Naive thymus-derived CD4-positive, alpha-beta T cell (primary cell): ENCODE data around the gene ONECUT2. TPM values are rescaled to one million over a fixed set of nuclear protein-coding genes. Genes with fewer than 3 reads are reported as not detected.

Experiments
- ATAC-seq: fragments of 150-1000 bp; cut with Tn5 transposase; 2 replicates; pipeline ENCODE4 v1.10.0; 2021; ENCODE audit warnings: mild to moderate bottlenecking, moderate library complexity
- CTCF ChIA-PET: fragments of 350-600 bp; sonication (Branson Sonifier 250); formaldehyde crosslinking; loops from one replicate; lab custom pipeline; 2021; ENCODE audit warnings: antibody characterized with exemption; lab: Charles Lee
- POLR2A ChIA-PET: fragments of 350-600 bp; sonication (Branson Sonifier 250); formaldehyde crosslinking; loops from one replicate; lab custom pipeline; 2021; ENCODE audit warnings: antibody characterized with exemption, inconsistent platforms; lab: Charles Lee
- DNase-seq, 9 donors: peaks; one replicate each; pipeline versions ENCODE4 v3.0.0 to v3.0.0-alpha.2; 2020 to 2022; ENCODE audit warnings: mixed read lengths in 1 of 9
- H3K27ac ChIP-seq: one replicate; pipeline ENCODE4 v1.7.0; 2013; ENCODE audit warnings: mild to moderate bottlenecking, low read depth, low read length, moderate library complexity
- H3K27me3 ChIP-seq, 2 donors: one replicate each; pipeline ENCODE4 v1.7.0; 2013; ENCODE audit warnings: low read length in 2 of 2, mild to moderate bottlenecking in 2 of 2, moderate library complexity in 2 of 2; ENCODE audit not compliant: control insufficient read depth in 2 of 2, insufficient read depth in 2 of 2
- H3K36me3 ChIP-seq, 3 experiments: 1 replicate in 2 of 3; 2 replicates in 1 of 3; pipeline ENCODE4 v1.7.0; 2013; ENCODE audit warnings: low read length in 3 of 3, mild to moderate bottlenecking in 3 of 3, moderate library complexity in 1 of 3; ENCODE audit not compliant: insufficient read depth in 3 of 3, control insufficient read depth in 2 of 3
- H3K4me1 ChIP-seq, 2 donors: one replicate each; pipeline ENCODE4 v1.7.0; 2013; ENCODE audit warnings: low read length in 2 of 2, mild to moderate bottlenecking in 2 of 2, moderate library complexity in 1 of 2; ENCODE audit not compliant: control insufficient read depth in 2 of 2, insufficient read depth in 2 of 2
- H3K4me3 ChIP-seq: 2 replicates; pipeline ENCODE4 v1.7.0; 2013; ENCODE audit warnings: mild to moderate bottlenecking, low read length
- H3K9me3 ChIP-seq, 3 experiments: 1 replicate in 2 of 3; 2 replicates in 1 of 3; pipeline ENCODE4 v1.7.0; 2013; ENCODE audit warnings: low read length in 3 of 3; ENCODE audit not compliant: control insufficient read depth in 2 of 3
- H3K27ac Mint-ChIP-seq, 9 donors: one replicate each; pipeline ENCODE4 v1.8.0; 2020 to 2022; ENCODE audit warnings: mixed read lengths in 9 of 9, mild to moderate bottlenecking in 8 of 9, moderate library complexity in 5 of 9, inconsistent platforms in 2 of 9
- H3K27me3 Mint-ChIP-seq, 5 donors: one replicate each; pipeline ENCODE4 v1.8.0; 2021 to 2022; ENCODE audit warnings: mixed read lengths in 5 of 5, mild to moderate bottlenecking in 1 of 5
- H3K36me3 Mint-ChIP-seq, 5 donors: one replicate each; pipeline ENCODE4 v1.8.0; 2020 to 2022; ENCODE audit warnings: mixed read lengths in 5 of 5, mild to moderate bottlenecking in 3 of 5, inconsistent platforms in 1 of 5
- H3K4me1 Mint-ChIP-seq, 7 donors: one replicate each; pipeline ENCODE4 v1.8.0; 2020 to 2022; ENCODE audit warnings: mixed read lengths in 7 of 7, mild to moderate bottlenecking in 3 of 7, inconsistent platforms in 1 of 7
- H3K4me3 Mint-ChIP-seq, 10 donors: one replicate each; pipeline ENCODE4 v1.8.0; 2020 to 2022; ENCODE audit warnings: mild to moderate bottlenecking in 10 of 10, mixed read lengths in 10 of 10, moderate library complexity in 6 of 10, inconsistent platforms in 2 of 10
- H3K9me3 Mint-ChIP-seq, 11 donors: one replicate each; pipeline ENCODE4 v1.8.0; 2020 to 2022; ENCODE audit warnings: mixed read lengths in 11 of 11, mild to moderate bottlenecking in 4 of 11, inconsistent platforms in 1 of 11, moderate library complexity in 1 of 11
- intact Hi-C, 2 donors: fragments of 100-400 bp; cut with micrococcal nuclease; formaldehyde crosslinking; loops; one replicate each; pipeline ENCODE4 v1.15.1; 2023
- polyA plus RNA-seq, 2 donors: library from polyadenylated mRNA; unstranded; fragments of 300-500 nt; fragmentation: Illumina TruSeq; gene quantifications; one replicate each; pipeline ENCODE4 v1.2.3, GENCODE V29; 2021
- total RNA-seq, 6 experiments: library from RNA in 5 of 6; stranded (reverse) in 5 of 6; gene quantifications; 1 replicate in 5 of 6; 2 replicates in 1 of 6; pipeline ENCODE4 v1.2.3 and lab custom pipeline; 2021 to 2026

ONECUT2 gene
- total and polyA plus RNA-seq, 7 experiments from 2014 or later = not detected

GRCh38 chr18:57438743-57439608 is 3.8 kb downstream of the ONECUT2 start:
- Mint-ChIP-seq H3K9me3 (peaks cover 0 to 16% (median 4%) of the 10 kb centered on the region in 11 donors), H3K36me3 (peaks cover 0 to 5% (median 0%) of the 10 kb centered on the region in 5 donors), H3K27ac (peak overlapping the region in 2 of 9 donors; percentile 50 to 61), H3K4me1 (peaks cover 22 to 63% (median 50%) of the 10 kb centered on the region in 7 donors), H3K27me3 (peaks cover 74 to 87% (median 78%) of the 10 kb centered on the region in 5 donors), H3K4me3 (peak overlapping the region in 9 of 10 donors; percentile 8 to 84 (median 64))
- ATAC-seq = no peak
- ChIA-PET CTCF (no interaction called here), POLR2A (no interaction called here)
- intact Hi-C loops = loop anchor here in 1 of 2 donors (10.0 kb wide), 1 partner anchor 366 kb away; the partner anchor contains the start of gene ATP8B1
- H3K27ac ChIP-seq = no peak overlapping the region
- no peak overlapping the region for H3K4me3 ChIP-seq
- H3K4me1 ChIP-seq = peaks cover 0 to 10% of the 10 kb centered on the region in 2 donors
- DNase-seq = no peak
- H3K27me3 ChIP-seq = peaks cover 6 to 32% of the 10 kb centered on the region in 2 donors
- no peaks in the 10 kb centered on the region for H3K9me3 ChIP-seq
- H3K36me3 ChIP-seq = no peaks in the 10 kb centered on the region

- intact Hi-C loops = loop anchor here in 1 of 2 donors (10.0 kb wide), 1 partner anchor 365 kb away; the partner anchor contains the start of gene ATP8B1
- Mint-ChIP-seq H3K27me3 (peaks cover 74 to 85% (median 79%) of the 10 kb centered on the region in 5 donors), H3K9me3 (peaks cover 0 to 15% (median 3%) of the 10 kb centered on the region in 11 donors), H3K27ac (peak overlapping the region in 2 of 9 donors; percentile 38 to 61), H3K4me1 (peaks cover 16 to 56% (median 44%) of the 10 kb centered on the region in 7 donors), H3K36me3 (peaks cover 0 to 5% (median 0%) of the 10 kb centered on the region in 5 donors), H3K4me3 (peak overlapping the region in 7 of 10 donors; percentile 30 to 84 (median 71))
- H3K4me3 ChIP-seq = no peak overlapping the region
- no peak overlapping the region for H3K27ac ChIP-seq
- POLR2A ChIA-PET = no interaction called here
- DNase-seq = no peak
- peaks cover 6 to 32% of the 10 kb centered on the region in 2 donors for H3K27me3 ChIP-seq
- CTCF ChIA-PET = no interaction called here
- ATAC-seq = no peak
- H3K9me3 ChIP-seq = no peaks in the 10 kb centered on the region
- no peaks in the 10 kb centered on the region for H3K36me3 ChIP-seq
- H3K4me1 ChIP-seq = peaks cover 0 to 5% of the 10 kb centered on the region in 2 donors
Measured at GRCh38 chr18:57439609-57439968, 4.4 kb downstream of the ONECUT2 start.

- Mint-ChIP-seq H3K27ac (peak overlapping the region in 1 of 9 donors; percentile 13), H3K27me3 (peaks cover 76 to 83% (median 81%) of the 10 kb centered on the region in 5 donors), H3K4me3 (peak overlapping the region in 3 of 10 donors; percentile 71 to 84 (median 73)), H3K4me1 (peaks cover 14 to 54% (median 41%) of the 10 kb centered on the region in 7 donors), H3K36me3 (peaks cover 0 to 5% (median 0%) of the 10 kb centered on the region in 5 donors), H3K9me3 (peaks cover 0 to 15% (median 3%) of the 10 kb centered on the region in 11 donors)
- no peaks in the 10 kb centered on the region for H3K9me3 ChIP-seq
- ChIA-PET CTCF (no interaction called here), POLR2A (no interaction called here)
- peaks cover 0 to 2% of the 10 kb centered on the region in 2 donors for H3K4me1 ChIP-seq
- no peak for ATAC-seq
- peaks cover 6 to 32% of the 10 kb centered on the region in 2 donors for H3K27me3 ChIP-seq
- no peaks in the 10 kb centered on the region for H3K36me3 ChIP-seq
- intact Hi-C loops = loop anchor here in 1 of 2 donors (10.0 kb wide), 1 partner anchor 365 kb away; the partner anchor contains the start of gene ATP8B1
- H3K27ac ChIP-seq = no peak overlapping the region
- no peak for DNase-seq
- no peak overlapping the region for H3K4me3 ChIP-seq
Measured at GRCh38 chr18:57439985-57440330, 4.8 kb downstream of the ONECUT2 start.

- H3K27me3 ChIP-seq = peaks cover 6 to 32% of the 10 kb centered on the region in 2 donors
Measured at GRCh38 chr18:57440331-57441070, 5.3 kb downstream of the ONECUT2 start.

DNA sequence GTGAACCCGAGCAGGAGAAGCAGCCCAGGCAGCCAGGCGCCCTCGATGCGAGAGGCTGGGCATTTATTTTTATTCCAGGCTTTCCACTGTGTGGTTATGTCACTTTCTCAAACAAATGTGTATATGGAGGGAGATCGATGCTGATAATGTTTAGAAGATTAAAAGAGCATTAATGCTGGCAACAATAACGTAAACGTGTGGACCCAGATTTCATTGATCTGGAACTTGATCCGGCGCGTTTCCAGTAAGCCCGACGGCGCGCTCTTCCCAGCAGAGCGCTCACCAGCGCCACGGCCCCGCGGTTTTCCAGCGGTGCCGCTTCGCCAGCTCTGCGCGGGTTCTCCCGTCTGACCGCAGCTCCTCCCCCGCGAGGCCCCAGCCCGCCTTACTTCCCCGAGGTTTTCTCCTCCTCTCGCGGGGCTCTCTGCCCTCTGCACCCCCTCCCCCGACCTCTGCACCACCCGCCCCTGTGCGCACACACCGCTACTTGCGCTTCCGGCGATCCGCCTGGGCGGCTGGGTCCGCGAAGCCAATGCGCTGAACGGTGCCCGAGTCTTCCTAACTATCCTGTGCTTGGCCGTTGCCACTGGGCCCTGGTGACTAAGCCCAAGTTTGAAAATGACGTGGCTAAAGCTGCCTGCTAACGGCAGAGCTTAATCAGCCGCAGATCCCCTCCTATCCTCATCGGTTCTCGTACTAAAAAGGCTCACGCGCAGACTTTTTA is 6.1 kb downstream of the ONECUT2 start:
- Mint-ChIP-seq H3K4me3 (peak overlapping the region in 5 of 10 donors; percentile 44 to 84 (median 57)), H3K4me1 (peaks cover 12 to 50% (median 37%) of the 10 kb centered on the region in 7 donors)
- intact Hi-C loops = no loop called here

More at GRCh38 chr18:57440331-57441070, 5.3 kb downstream of the ONECUT2 start:
- no peak for DNase-seq
- H3K4me3 ChIP-seq = no peak overlapping the region
- no peak overlapping the region for H3K27ac Mint-ChIP-seq
- H3K9me3 Mint-ChIP-seq = peaks cover 0 to 20% (median 3%) of the 10 kb centered on the region in 11 donors
- H3K4me1 ChIP-seq = no peaks in the 10 kb centered on the region
- CTCF ChIA-PET = no interaction called here
- no peaks in the 10 kb centered on the region for H3K36me3 ChIP-seq
- POLR2A ChIA-PET = no interaction called here
- H3K4me3 Mint-ChIP-seq = peak overlapping the region in 3 of 10 donors; percentile 9 to 84 (median 71)
- intact Hi-C loops = no loop called here
- no peak for ATAC-seq
- peaks cover 0 to 5% (median 0%) of the 10 kb centered on the region in 5 donors for H3K36me3 Mint-ChIP-seq
- H3K27ac ChIP-seq = no peak overlapping the region
- peaks cover 81 to 88% (median 86%) of the 10 kb centered on the region in 5 donors for H3K27me3 Mint-ChIP-seq
- H3K9me3 ChIP-seq = no peaks in the 10 kb centered on the region
- peaks cover 14 to 54% (median 41%) of the 10 kb centered on the region in 7 donors for H3K4me1 Mint-ChIP-seq

DNA sequence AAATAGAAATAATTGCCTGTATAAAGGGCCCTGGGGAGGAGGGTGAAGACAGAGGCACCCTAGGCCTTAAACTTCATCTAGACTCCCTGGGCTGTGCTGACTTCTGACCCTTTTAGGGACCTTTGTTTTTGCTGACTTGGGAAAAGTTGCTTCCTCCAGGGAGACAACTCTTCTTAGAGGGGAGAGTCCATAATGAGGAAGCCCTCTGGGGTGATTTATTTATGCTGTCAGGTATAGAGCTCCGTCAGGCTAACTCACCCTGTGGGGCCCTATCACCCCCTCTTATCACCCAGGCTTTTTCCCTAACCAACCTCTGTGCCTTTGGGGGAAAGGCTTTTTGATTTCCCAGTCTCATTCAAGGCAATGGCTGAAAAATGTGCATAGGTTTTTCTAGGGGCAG is 8.1 kb downstream of the ONECUT2 start:
- no peaks in the 10 kb centered on the region for H3K36me3 ChIP-seq
- Mint-ChIP-seq H3K4me3 (peak overlapping the region in 2 of 10 donors; percentile 1 to 18), H3K4me1 (peaks cover 3 to 31% (median 22%) of the 10 kb centered on the region in 7 donors), H3K27ac (no peak overlapping the region), H3K27me3 (peaks cover 76 to 87% (median 77%) of the 10 kb centered on the region in 5 donors), H3K9me3 (peaks cover 0 to 15% (median 0%) of the 10 kb centered on the region in 11 donors), H3K36me3 (peaks cover 0 to 5% (median 0%) of the 10 kb centered on the region in 5 donors)
- no peaks in the 10 kb centered on the region for H3K9me3 ChIP-seq
- intact Hi-C loops = no loop called here
- no peaks in the 10 kb centered on the region for H3K4me1 ChIP-seq
- no peak overlapping the region for H3K27ac ChIP-seq
- ChIA-PET POLR2A (no interaction called here), CTCF (no interaction called here)
- H3K4me3 ChIP-seq = no peak overlapping the region
- ATAC-seq = no peak
- DNase-seq = no peak
- H3K27me3 ChIP-seq = peaks cover 2 to 23% of the 10 kb centered on the region in 2 donors

More for the DNA sequence above, 6.1 kb downstream of the ONECUT2 start:
- Histone ChIP-seq H3K36me3 (no peaks in the 10 kb centered on the region), H3K9me3 (no peaks in the 10 kb centered on the region), H3K27me3 (peaks cover 6 to 32% of the 10 kb centered on the region in 2 donors), H3K4me1 (no peaks in the 10 kb centered on the region), H3K27ac (no peak overlapping the region), H3K4me3 (no peak overlapping the region)
- Mint-ChIP-seq H3K9me3 (peaks cover 0 to 17% (median 0%) of the 10 kb centered on the region in 11 donors), H3K36me3 (peaks cover 0 to 5% (median 0%) of the 10 kb centered on the region in 5 donors), H3K27ac (no peak overlapping the region), H3K27me3 (peaks cover 82 to 89% (median 88%) of the 10 kb centered on the region in 5 donors)
- DNase-seq = peak in 1 of 9 donors; percentile 28
- ATAC-seq = no peak
- POLR2A ChIA-PET = no interaction called here
- CTCF ChIA-PET = no interaction called here
